HG03196 (cell line): ENCODE results near the gene TIMM23B.
"Not testable (repeated sequence)": the region's sequence is repeated elsewhere in the genome, so short reads cannot be mapped to it uniquely, and the experiment has no call there.

ENCODE experiments used
- ATAC-seq: cut with Tn5 transposase; IDR thresholded peaks from one replicate; pipeline ENCODE4 v1.9.1; 2021; ENCODE audit not compliant: unreplicated experiment

The TIMM23B gene, protein sequence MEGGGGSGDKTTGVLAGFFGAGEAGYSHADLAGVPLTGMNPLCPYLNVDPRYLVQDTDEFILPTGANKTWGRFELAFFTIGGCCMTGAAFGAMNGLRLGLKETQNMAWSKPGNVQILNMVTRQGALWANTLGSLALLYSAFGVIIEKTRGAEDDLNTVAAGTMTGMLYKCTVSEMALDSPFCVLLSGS

DNA sequence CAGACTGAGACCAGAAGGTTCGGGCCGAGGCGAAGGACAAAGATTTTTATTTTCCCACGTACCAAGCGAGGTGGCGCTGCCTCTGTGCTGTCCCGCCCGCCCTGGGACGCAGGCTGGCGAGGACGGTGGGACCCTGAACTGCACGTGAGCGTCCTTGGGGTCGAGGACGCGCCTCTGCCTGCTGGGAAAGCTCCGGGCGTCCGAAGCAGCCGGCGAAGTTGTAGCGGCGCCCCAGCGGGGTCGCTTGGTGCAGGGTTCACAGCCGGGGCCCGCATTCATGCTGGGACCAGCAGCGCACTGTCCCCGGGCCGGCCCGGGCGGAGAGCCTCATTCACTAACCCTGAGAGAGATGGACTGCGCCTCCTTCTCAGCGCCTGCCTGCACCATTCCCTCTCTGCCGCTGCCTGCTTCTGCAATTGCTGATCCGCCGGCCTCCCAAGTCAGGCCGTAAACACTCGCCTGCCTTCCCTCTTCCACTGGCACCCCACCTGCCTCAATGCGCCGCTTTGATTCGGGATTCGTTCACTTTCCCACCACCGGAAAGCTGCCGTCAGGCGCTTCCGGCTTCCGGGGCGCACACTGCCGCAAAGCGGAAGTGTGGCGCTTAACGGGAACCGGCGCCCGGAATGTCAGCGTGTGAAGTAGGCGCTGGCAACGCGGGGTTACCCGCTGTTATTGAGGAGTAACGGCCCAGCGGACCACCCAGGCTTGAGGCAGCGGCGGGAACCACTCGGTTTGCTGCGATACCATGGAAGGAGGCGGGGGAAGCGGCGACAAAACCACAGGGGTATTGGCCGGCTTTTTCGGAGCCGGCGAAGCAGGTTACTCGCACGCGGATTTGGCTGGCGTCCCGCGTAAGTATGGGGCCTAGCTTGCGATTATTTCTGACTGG lies at the start of gene TIMM23B, which contains the start of gene PARG:
TIMM23B (plus strand) TSS at position 607 of the 892 bp plus-strand sequence; CDS start at position 749, 142 bp downstream.
PARG (minus strand) TSS at position 581 of the 892 bp plus-strand sequence; CDS start at position 279, 302 bp downstream.
- peak; percentile 72 for ATAC-seq

DNA sequence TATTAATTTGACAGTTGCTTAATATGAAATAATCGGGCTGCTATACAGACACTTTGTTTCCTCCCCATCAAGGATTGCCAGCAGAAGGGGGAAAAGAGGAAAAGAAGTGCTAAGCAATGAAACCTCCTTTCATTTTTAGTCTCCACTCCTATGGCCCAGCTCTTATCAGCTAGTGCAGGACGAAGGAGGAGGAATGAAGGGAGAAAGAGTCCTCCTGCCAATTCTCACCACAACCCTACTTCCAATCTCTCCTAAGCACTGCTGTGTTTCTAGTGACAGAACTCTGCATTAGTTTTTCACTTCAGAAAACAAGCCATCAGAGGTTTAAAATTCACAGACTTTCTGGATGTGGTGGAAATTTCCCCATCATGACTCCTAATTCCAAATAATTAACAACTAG lies 41.9 kb upstream of the TIMM23B start:
- ATAC-seq = not testable (repeated sequence)

- ATAC-seq = not testable (repeated sequence)
Observed at GRCh38 chr10:49900406-49900805, 41.4 kb upstream of the TIMM23B start.

GRCh38 chr10:49903829-49904228 lies 38.0 kb upstream of the TIMM23B start:
- ATAC-seq = not testable (repeated sequence)

- ATAC-seq = not testable (repeated sequence)
Observed at GRCh38 chr10:49908290-49909080, 33.4 kb upstream of the TIMM23B start.

- not testable (repeated sequence) for ATAC-seq
Observed at GRCh38 chr10:49910295-49910694, 31.6 kb upstream of the TIMM23B start.

DNA sequence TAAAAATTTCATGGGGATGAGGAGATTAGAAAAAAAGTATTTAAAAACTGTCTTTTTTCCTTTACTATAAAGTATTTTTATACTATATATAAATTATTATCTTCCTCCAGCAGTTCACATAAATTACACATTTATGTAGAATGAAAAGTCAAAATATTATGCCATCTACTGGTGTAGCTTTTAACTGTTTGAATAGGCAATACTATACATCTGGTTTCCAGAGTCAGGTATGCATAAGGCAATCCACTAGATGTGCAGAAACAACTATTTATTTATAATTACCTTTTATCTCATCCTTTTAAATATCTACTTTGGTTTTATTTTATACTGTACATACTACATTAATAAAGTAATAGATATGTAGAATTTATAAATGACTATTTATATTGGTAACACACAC lies 25.4 kb upstream of the TIMM23B start:
- ATAC-seq = not testable (repeated sequence)

DNA sequence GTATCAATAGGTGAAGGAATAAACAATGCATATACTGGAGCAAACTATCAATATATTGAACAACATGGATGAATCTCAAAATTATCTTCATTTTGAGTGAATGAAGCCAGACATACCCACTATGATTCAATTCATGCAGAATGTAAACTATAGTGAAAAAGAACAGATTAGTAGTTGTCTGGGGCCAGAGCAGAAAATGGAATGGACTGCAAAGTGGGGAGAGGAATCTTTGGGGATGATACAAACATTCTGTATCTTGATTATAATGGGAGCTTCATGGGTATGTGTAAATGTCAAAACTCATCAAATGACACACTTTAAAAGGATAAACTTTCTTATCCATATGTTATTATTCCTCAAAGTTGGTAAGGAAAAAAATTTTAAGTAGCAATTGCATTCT lies 23.9 kb upstream of the TIMM23B start:
- ATAC-seq = not testable (repeated sequence)

DNA sequence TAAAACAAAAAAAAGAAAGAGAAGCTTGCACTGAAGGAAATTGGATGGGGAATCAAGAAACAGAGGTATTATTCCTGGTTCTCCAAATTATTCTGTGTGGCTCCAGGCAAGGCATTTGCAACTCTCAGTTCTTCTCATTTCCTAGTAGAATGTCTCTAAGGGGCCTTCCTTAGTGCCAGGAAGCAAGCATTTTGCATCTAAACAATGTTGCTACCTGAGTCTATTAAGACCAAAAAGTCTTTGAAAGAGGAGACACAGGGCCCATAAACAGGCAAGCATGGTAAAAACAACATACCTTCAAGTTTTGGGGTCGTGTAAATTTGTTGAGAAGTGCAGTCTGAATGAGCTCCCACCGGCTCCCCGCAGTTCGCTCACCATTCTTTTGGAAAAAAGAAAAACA lies 19.8 kb upstream of the TIMM23B start:
- not testable (repeated sequence) for ATAC-seq

DNA sequence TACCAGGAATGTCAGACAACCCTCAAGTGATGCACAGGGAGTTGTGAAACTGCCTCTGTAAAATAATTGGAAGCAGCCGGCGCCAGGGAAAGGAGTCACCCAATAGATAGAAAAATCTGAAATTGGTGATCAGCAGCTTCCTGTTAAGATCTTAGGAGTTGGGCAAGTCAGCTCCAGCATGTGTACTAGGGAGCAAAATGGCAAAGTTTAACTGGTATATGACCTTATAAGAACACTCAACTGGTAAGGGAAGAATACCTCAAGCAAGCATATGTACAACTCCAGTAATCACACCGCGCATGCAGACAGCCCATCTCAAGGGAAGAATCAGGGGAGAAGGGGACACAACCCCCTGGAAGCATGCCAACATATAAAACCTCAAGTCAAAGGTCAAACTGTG lies 18.3 kb upstream of the TIMM23B start:
- not testable (repeated sequence) for ATAC-seq

DNA sequence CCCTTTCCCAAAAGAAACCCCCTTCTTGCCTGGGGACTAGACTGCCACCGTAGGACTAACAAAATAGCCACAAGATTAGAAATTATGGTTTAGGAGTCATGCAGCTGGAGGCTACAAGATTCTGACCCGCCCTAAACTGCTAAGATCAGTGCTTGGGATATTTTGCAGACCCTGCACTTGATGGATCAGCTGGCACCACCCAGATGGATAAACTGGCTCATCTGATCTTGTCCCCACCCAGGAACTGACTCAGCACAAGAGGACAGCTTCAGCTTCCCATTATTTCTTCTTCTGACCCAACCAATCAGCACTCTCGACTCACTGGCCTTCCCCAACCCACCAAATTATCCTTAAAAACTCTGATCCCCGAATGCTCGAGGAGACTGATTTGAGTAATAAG lies 10.6 kb upstream of the TIMM23B start:
- not testable (repeated sequence) for ATAC-seq

GRCh38 chr10:49931959-49932728 lies 9.7 kb upstream of the TIMM23B start:
- not testable (repeated sequence) for ATAC-seq

DNA sequence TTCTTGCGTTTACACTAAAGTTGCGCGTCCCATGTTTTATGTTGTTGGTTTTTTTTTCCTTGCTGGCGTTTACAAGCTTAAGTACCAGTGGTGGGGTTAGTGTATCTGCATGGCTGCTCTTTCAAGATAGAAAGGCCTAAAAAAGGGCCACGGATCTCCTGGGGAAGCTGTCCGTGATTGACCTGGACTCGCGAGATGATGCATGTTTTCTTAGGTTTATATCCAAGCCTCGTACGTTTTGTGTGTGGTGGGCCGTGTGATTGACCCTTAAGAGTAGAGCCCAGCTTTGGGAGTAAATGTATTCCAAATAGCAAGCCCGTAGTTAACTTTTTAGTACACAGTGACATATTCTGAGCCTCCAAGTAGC lies 469 bp downstream of the TIMM23B start:
- peak; percentile 11 for ATAC-seq

DNA sequence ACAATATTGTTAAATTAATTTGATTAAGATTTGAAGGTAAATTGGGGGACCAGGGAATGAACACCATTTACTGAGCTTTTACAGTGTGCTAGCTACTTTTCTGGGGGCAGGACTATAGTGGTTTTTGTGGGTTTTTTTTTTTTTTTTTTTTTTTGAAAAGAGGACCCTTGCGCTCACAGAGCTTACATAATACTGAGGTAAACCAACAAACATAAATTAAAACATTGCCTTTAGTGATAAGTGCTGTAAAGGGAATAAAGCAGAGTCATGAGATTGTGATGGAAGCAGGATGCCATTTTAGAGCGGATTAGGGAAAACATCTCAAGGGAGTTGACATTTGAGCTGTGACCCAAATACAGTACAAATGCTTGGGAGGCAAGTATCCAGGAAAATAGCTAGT lies 1.8 kb downstream of the TIMM23B start:
- ATAC-seq = not testable (repeated sequence)

DNA sequence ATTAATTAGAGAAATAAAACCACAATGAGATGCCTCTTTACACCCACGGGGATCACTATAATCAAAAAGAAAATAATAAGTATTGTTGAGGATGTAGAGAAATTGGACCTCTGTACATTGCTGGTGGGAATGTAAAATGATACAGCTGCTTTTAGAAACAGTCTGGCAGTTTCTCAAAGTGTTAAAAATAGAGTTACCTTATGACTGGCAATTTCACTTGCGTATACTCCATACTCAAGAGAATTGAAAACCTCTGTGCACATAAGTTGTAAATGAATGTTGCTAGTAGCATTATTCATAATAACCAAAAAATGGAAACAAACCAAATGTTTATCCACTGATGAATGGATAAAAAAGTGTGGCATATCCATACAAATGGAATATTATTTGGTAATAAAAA lies 6.3 kb downstream of the TIMM23B start:
- peak; percentile 50 for ATAC-seq

DNA sequence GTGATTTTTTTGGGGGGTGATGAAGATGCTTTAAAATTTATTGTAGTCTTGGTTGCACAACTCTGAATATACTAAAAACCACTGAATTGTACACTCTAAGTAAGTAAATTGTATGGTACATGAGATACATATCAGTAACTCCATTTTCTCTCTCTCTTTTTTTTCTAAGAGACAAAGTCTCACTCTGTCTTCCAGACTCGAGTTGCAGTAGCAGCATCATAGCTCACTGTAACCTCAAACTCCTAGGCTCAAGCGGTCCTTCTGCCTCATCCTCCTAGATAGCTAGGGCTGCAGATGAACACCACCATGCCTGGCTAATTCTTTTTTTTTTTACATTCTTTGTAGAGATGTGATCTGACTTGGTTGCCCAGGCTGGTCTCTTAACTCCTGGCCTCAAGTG lies 6.9 kb downstream of the TIMM23B start:
- not testable (repeated sequence) for ATAC-seq

GRCh38 chr10:49952006-49952405 lies 10.2 kb downstream of the TIMM23B start:
- not testable (repeated sequence) for ATAC-seq

GRCh38 chr10:49953122-49953521 lies 11.3 kb downstream of the TIMM23B start:
- not testable (repeated sequence) for ATAC-seq

- not testable (repeated sequence) for ATAC-seq
Observed at GRCh38 chr10:49970331-49970857, 28.5 kb downstream of the TIMM23B start.

- not testable (repeated sequence) for ATAC-seq
Observed at GRCh38 chr10:49971466-49971865, 29.6 kb downstream of the TIMM23B start.
